GM19395 (cell line): ENCODE measurements around the gene DYNC1LI1.
A peak's percentile ranks its signal among the peaks of the same experiment; 100 is the strongest.

Source experiments
- ATAC-seq: cut with Tn5 transposase; IDR thresholded peaks from one replicate; pipeline ENCODE4 v1.9.1; 2021; ENCODE audit warnings: mild to moderate bottlenecking, moderate library complexity; ENCODE audit not compliant: unreplicated experiment

DYNC1LI1 gene

GRCh38 chr3:32570421-32571191 lies at the start of gene DYNC1LI1:
Gene DYNC1LI1, minus strand, starts transcription at chr3:32570858. Its CDS starts 88 bp downstream, at chr3:32570770.
- peak; percentile 87 for ATAC-seq

GRCh38 chr3:32619395-32619794 lies 48.7 kb upstream of the DYNC1LI1 start:
- ATAC-seq = no peak

GRCh38 chr3:32616267-32616962 lies 45.8 kb upstream of the DYNC1LI1 start:
- no peak for ATAC-seq

- no peak for ATAC-seq
Measured at GRCh38 chr3:32614956-32615355, 44.3 kb upstream of the DYNC1LI1 start.

- no peak for ATAC-seq
Measured at GRCh38 chr3:32613183-32613582, 42.5 kb upstream of the DYNC1LI1 start.

GRCh38 chr3:32612547-32612946 lies 41.9 kb upstream of the DYNC1LI1 start:
- no peak for ATAC-seq

- no peak for ATAC-seq
Measured at GRCh38 chr3:32607522-32607921, 36.9 kb upstream of the DYNC1LI1 start.

GRCh38 chr3:32606960-32607359 lies 36.3 kb upstream of the DYNC1LI1 start:
- no peak for ATAC-seq

GRCh38 chr3:32606277-32606676 lies 35.6 kb upstream of the DYNC1LI1 start:
- no peak for ATAC-seq

- ATAC-seq = no peak
Measured at GRCh38 chr3:32603064-32603463, 32.4 kb upstream of the DYNC1LI1 start.

- no peak for ATAC-seq
Measured at GRCh38 chr3:32602206-32602605, 31.5 kb upstream of the DYNC1LI1 start.

GRCh38 chr3:32601722-32602121 lies 31.1 kb upstream of the DYNC1LI1 start:
- no peak for ATAC-seq

- ATAC-seq = no peak
Measured at GRCh38 chr3:32597656-32598055, 27.0 kb upstream of the DYNC1LI1 start.

GRCh38 chr3:32596909-32597369 lies 26.3 kb upstream of the DYNC1LI1 start:
- no peak for ATAC-seq

GRCh38 chr3:32596282-32596908 lies 25.7 kb upstream of the DYNC1LI1 start:
- ATAC-seq = no peak

- no peak for ATAC-seq
Measured at GRCh38 chr3:32595323-32595722, 24.7 kb upstream of the DYNC1LI1 start.

- ATAC-seq = no peak
Measured at GRCh38 chr3:32593903-32594525, 23.4 kb upstream of the DYNC1LI1 start.

GRCh38 chr3:32592696-32593353 lies 22.2 kb upstream of the DYNC1LI1 start:
- no peak for ATAC-seq

- no peak for ATAC-seq
Measured at GRCh38 chr3:32592011-32592410, 21.4 kb upstream of the DYNC1LI1 start.

- no peak for ATAC-seq
Measured at GRCh38 chr3:32591186-32591585, 20.5 kb upstream of the DYNC1LI1 start.

GRCh38 chr3:32586356-32586755 lies 15.7 kb upstream of the DYNC1LI1 start:
- no peak for ATAC-seq
